A549 (cell line): ENCODE results near the gene ACSF3.

Experiments used
- BHLHE40 ChIP-seq: IDR thresholded peaks from 2 replicates; pipeline ENCODE4 v1.6.1; 2012; ENCODE audit warnings: low read depth, low read length, inconsistent platforms
- GATA3 ChIP-seq: IDR thresholded peaks from 2 replicates; pipeline ENCODE4 v1.6.1; 2012; ENCODE audit warnings: borderline replicate concordance
- KDM1A ChIP-seq: fragments of 200-600 bp; sonication (generic); IDR thresholded peaks from 2 replicates; pipeline ENCODE4 v1.6.1; 2016; ENCODE audit warnings: low read depth, mild to moderate bottlenecking
- POLR2A ChIP-seq: IDR thresholded peaks from 2 replicates; pipeline ENCODE4 v1.6.1; 2012; ENCODE audit warnings: mild to moderate bottlenecking, low read length
- RCOR1 ChIP-seq: fragments of 150-350 bp; IDR thresholded peaks from 2 replicates; pipeline ENCODE4 v1.6.1; 2014; ENCODE audit warnings: antibody characterized with exemption, low read length, low read depth
- TF ChIP-seq, protein P1 (sequence below): fragments of >200 bp; sonication (Bioruptor Twin); formaldehyde crosslinking; IDR thresholded peaks from 3 replicates; pipeline ENCODE4 v1.5.1; 2016
- TF ChIP-seq, protein P2 (sequence below): fragments of 200-600 bp; sonication (generic); IDR thresholded peaks from 2 replicates; pipeline ENCODE4 v1.6.1; 2016; ENCODE audit warnings: antibody characterized with exemption, mild to moderate bottlenecking, moderate library complexity
- TF ChIP-seq, protein P3 (sequence below): IDR thresholded peaks from 2 replicates; pipeline ENCODE4 v1.6.1; 2012

DNA sequence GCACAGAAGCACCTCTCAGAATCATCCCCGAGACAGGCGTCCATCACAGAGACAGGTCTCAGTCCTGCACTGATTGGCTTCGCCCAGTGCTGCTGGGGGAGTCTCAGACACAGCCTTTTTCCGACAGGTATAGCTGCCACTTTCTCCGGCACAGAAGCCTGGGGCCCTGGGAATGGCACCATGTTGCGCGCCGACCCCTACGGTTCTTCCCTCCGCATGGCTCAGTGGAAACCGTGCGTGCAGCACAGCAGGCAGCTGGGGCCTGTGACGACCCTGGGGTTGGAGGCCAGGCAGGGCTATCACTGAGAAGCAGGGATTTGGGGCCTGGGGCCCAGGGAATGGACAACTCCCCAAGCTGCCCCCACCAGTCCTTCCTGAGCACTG is 48.2 kb downstream of the ACSF3 start:
- TF ChIP-seq, protein P1, sequence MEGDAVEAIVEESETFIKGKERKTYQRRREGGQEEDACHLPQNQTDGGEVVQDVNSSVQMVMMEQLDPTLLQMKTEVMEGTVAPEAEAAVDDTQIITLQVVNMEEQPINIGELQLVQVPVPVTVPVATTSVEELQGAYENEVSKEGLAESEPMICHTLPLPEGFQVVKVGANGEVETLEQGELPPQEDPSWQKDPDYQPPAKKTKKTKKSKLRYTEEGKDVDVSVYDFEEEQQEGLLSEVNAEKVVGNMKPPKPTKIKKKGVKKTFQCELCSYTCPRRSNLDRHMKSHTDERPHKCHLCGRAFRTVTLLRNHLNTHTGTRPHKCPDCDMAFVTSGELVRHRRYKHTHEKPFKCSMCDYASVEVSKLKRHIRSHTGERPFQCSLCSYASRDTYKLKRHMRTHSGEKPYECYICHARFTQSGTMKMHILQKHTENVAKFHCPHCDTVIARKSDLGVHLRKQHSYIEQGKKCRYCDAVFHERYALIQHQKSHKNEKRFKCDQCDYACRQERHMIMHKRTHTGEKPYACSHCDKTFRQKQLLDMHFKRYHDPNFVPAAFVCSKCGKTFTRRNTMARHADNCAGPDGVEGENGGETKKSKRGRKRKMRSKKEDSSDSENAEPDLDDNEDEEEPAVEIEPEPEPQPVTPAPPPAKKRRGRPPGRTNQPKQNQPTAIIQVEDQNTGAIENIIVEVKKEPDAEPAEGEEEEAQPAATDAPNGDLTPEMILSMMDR, result no peak
- no peak for TF ChIP-seq BHLHE40
- no peak for TF ChIP-seq GATA3
- TF ChIP-seq, protein P2, sequence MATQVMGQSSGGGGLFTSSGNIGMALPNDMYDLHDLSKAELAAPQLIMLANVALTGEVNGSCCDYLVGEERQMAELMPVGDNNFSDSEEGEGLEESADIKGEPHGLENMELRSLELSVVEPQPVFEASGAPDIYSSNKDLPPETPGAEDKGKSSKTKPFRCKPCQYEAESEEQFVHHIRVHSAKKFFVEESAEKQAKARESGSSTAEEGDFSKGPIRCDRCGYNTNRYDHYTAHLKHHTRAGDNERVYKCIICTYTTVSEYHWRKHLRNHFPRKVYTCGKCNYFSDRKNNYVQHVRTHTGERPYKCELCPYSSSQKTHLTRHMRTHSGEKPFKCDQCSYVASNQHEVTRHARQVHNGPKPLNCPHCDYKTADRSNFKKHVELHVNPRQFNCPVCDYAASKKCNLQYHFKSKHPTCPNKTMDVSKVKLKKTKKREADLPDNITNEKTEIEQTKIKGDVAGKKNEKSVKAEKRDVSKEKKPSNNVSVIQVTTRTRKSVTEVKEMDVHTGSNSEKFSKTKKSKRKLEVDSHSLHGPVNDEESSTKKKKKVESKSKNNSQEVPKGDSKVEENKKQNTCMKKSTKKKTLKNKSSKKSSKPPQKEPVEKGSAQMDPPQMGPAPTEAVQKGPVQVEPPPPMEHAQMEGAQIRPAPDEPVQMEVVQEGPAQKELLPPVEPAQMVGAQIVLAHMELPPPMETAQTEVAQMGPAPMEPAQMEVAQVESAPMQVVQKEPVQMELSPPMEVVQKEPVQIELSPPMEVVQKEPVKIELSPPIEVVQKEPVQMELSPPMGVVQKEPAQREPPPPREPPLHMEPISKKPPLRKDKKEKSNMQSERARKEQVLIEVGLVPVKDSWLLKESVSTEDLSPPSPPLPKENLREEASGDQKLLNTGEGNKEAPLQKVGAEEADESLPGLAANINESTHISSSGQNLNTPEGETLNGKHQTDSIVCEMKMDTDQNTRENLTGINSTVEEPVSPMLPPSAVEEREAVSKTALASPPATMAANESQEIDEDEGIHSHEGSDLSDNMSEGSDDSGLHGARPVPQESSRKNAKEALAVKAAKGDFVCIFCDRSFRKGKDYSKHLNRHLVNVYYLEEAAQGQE, result no peak
- no peak for TF ChIP-seq RCOR1
- TF ChIP-seq, protein P3, sequence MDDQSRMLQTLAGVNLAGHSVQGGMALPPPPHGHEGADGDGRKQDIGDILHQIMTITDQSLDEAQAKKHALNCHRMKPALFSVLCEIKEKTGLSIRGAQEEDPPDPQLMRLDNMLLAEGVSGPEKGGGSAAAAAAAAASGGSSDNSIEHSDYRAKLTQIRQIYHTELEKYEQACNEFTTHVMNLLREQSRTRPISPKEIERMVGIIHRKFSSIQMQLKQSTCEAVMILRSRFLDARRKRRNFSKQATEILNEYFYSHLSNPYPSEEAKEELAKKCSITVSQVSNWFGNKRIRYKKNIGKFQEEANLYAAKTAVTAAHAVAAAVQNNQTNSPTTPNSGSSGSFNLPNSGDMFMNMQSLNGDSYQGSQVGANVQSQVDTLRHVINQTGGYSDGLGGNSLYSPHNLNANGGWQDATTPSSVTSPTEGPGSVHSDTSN, result no peak
- no peak for TF ChIP-seq KDM1A
- TF ChIP-seq POLR2A, result no peak
